Upper lobe of left lung (tissue), 6 donors: Measurements from ENCODE around the gene ERMARD. TPM values are rescaled to one million over a fixed set of nuclear protein-coding genes. Genes with fewer than 3 reads are reported as not detected.

ENCODE experiments used
- ATAC-seq, 2 donors: fragments of 200-7000 bp; cut with Tn5 transposase; one replicate each; pipeline ENCODE4 v1.9.1; 2022; ENCODE audit warnings: mild to moderate bottlenecking in 2 of 2, moderate library complexity in 2 of 2; ENCODE audit not compliant: low FRiP score in 2 of 2
- DNase-seq, 2 donors: peaks; one replicate each; pipeline ENCODE4 v3.0.0-alpha.2; 2019 to 2020
- H3K27ac ChIP-seq, 4 donors: fragments of 200-600 bp; sonication (generic); one replicate each; pipeline ENCODE4 v1.5.1; 2016 to 2019
- H3K27me3 ChIP-seq, 4 donors: fragments of 200-600 bp; sonication (generic); one replicate each; pipeline ENCODE4 v1.5.1; 2017 to 2019
- H3K36me3 ChIP-seq, 4 donors: fragments of 200-600 bp; sonication (generic); one replicate each; pipeline ENCODE4 v1.5.1; 2016 to 2019
- H3K4me1 ChIP-seq, 4 donors: fragments of 200-600 bp; sonication (generic); one replicate each; pipeline ENCODE4 v1.5.1; 2018 to 2019
- H3K4me3 ChIP-seq, 4 donors: fragments of 200-600 bp; sonication (generic); one replicate each; pipeline ENCODE4 v1.5.1; 2017 to 2019; ENCODE audit warnings: mild to moderate bottlenecking in 2 of 4, moderate library complexity in 1 of 4
- H3K9me3 ChIP-seq, 4 donors: fragments of 200-600 bp; sonication (generic); one replicate each; pipeline ENCODE4 v1.5.1; 2018 to 2019
- CTCF ChIP-seq, 6 experiments: fragments of 450-650 bp in 4 of 6; fragments of 200-600 bp in 2 of 6; sonication (generic) in 2 of 6; IDR thresholded peaks; one replicate each; pipeline ENCODE4 v1.5.1; 2016 to 2019; ENCODE audit warnings: antibody characterized with exemption in 6 of 6
- EP300 ChIP-seq, 4 donors: sonication (generic); formaldehyde crosslinking; IDR thresholded peaks; one replicate each; pipeline ENCODE4 v1.5.1; 2017; ENCODE audit warnings: antibody characterized with exemption in 4 of 4, control low read depth in 2 of 4
- POLR2A ChIP-seq, 4 donors: fragments of 450-650 bp; IDR thresholded peaks; one replicate each; pipeline ENCODE4 v1.5.1; 2016 to 2017; ENCODE audit warnings: antibody characterized with exemption in 4 of 4, mild to moderate bottlenecking in 2 of 4
- POLR2AphosphoS5 ChIP-seq, 2 donors: sonication (generic); formaldehyde crosslinking; IDR thresholded peaks; one replicate each; pipeline ENCODE4 v1.5.1; 2017; ENCODE audit warnings: antibody characterized with exemption in 2 of 2
- WGBS, 2 donors: methylation state at CpG; one replicate each; pipeline ENCODE4 v1.1.5; 2017 to 2018; 5-methylcytosine and 5-hydroxymethylcytosine counted together
- total RNA-seq, 6 donors: library from RNA; depleted of rRNA in 4 of 6; stranded (reverse); fragments of >200 nt in 4 of 6; gene quantifications; one replicate each; pipeline versions ENCODE4 v1.1.0 to v1.2.1, GENCODE V29; 2016 to 2021
- donor health status: DM: no; HTN: no; CAD: no; lungs with moderate emphysema.
- donor health status: DM: no; HTN: yes; CAD: no; lungs with severe emphysema.

ERMARD gene
- total RNA-seq, 6 donors from 2014 or later: 12.6 to 51.3 (median 18.5) TPM

- no peak for ATAC-seq
- Histone ChIP-seq H3K9me3 (peaks cover 0 to 2% (median 0%) of the 10 kb centered on the region in 4 donors), H3K27me3 (no peaks in the 10 kb centered on the region), H3K4me3 (no peak overlapping the region), H3K36me3 (no peaks in the 10 kb centered on the region), H3K4me1 (peaks cover 4 to 10% (median 6%) of the 10 kb centered on the region in 4 donors), H3K27ac (no peak overlapping the region)
- TF ChIP-seq POLR2A (IDR thresholded peaks at IDR 0.05): no peak
- no peak for TF ChIP-seq EP300 (IDR thresholded peaks at IDR 0.05)
- TF ChIP-seq CTCF (IDR thresholded peaks at IDR 0.05): no peak
- no peak for TF ChIP-seq POLR2AphosphoS5 (IDR thresholded peaks at IDR 0.05)
- 88 to 92% methylated on average over 3 of the region's 3 CpGs for WGBS, 2 donors
- no peak for DNase-seq
These were observed 6.0 kb upstream of the ERMARD start for GRCh38 chr6:169745405-169745804.

GRCh38 chr6:169746556-169746955 is 4.9 kb upstream of the ERMARD start:
- H3K36me3 ChIP-seq: no peaks in the 10 kb centered on the region
- H3K27me3 ChIP-seq: no peaks in the 10 kb centered on the region
- H3K4me1 ChIP-seq: peaks cover 9 to 13% (median 11%) of the 10 kb centered on the region in 4 donors
- WGBS, 2 donors: 93 to 95% methylated on average over 1 of the region's 1 CpG
- ATAC-seq (no peak), DNase-seq (no peak)
- no peak overlapping the region for H3K4me3 ChIP-seq
- H3K9me3 ChIP-seq: peaks cover 0 to 2% (median 0%) of the 10 kb centered on the region in 4 donors
- H3K27ac ChIP-seq: no peak overlapping the region
- TF ChIP-seq POLR2AphosphoS5 (IDR thresholded peaks at IDR 0.05) (no peak), EP300 (IDR thresholded peaks at IDR 0.05) (no peak)

DNA sequence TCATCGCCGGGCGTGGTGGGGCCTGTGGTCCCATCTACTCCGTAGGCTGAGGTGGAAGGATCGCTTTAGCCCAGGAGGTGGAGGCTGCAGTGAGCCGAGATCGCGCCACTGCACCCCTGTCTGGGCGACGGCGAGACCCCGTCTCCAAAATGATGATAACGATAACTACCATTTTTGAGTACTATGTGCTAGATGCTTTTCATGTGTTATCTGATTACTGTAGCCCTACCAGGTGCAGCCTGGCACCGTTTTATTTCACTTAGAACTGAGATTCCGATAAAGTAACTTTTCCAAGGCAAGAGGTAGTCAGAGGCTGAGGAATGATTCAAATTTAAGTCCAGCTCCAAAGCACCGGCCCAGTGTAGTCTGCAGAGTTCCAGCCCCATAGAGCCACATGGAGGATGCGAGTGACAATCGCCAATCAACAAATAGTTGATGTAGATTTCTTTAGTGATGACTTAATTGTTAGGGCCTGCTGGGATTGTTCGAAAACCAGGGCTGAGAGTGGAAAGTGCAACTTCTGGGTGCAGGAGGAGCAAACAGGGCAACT is 727 bp downstream of the ERMARD start:
- H3K27ac ChIP-seq: peak overlapping the region; percentile 94 to 99 (median 96)
- H3K9me3 ChIP-seq: no peaks in the 10 kb centered on the region
- H3K36me3 ChIP-seq: peaks cover 2 to 7% (median 6%) of the 10 kb centered on the region in 4 donors
- peaks cover 17 to 24% (median 19%) of the 10 kb centered on the region in 4 donors for H3K4me1 ChIP-seq
- no peak for DNase-seq
- TF ChIP-seq POLR2AphosphoS5 (IDR thresholded peaks at IDR 0.05) (no peak), EP300 (IDR thresholded peaks at IDR 0.05) (no peak), CTCF (IDR thresholded peaks at IDR 0.05) (no peak), POLR2A (IDR thresholded peaks at IDR 0.05) (no peak)
- peak overlapping the region; percentile 74 to 95 (median 85) for H3K4me3 ChIP-seq
- H3K27me3 ChIP-seq: no peaks in the 10 kb centered on the region
- WGBS, 2 donors: 10 to 13% methylated on average over 15 to 16 of the region's 19 CpGs
- ATAC-seq: peak in 1 of 2 donors; percentile 69

DNA sequence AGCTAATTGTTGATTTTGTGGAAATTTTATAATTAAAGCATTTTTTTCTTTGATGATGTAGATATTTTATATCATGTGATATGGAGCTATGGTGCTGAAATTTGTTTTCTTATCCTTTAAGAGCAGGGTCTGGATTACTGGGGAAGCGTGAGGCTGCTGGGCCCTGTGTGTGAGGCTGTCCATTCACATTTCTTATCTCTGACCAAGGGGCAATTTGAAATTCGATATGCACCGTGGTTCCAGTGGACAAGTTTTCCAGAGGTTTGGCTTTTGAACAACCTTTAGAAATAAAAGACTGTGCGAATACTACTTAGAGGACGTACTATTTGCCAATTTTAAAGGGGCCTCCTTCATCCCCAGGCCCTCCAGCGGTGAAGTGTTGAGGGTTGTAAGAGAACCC is 3.7 kb downstream of the ERMARD start:
- Histone ChIP-seq H3K4me3 (no peak overlapping the region), H3K36me3 (peaks cover 2 to 37% (median 20%) of the 10 kb centered on the region in 4 donors), H3K27ac (no peak overlapping the region), H3K4me1 (peaks cover 12 to 21% (median 14%) of the 10 kb centered on the region in 4 donors), H3K27me3 (no peaks in the 10 kb centered on the region), H3K9me3 (no peaks in the 10 kb centered on the region)
- ATAC-seq (no peak), DNase-seq (no peak)
- no peak for TF ChIP-seq POLR2AphosphoS5 (IDR thresholded peaks at IDR 0.05)
- TF ChIP-seq POLR2A (IDR thresholded peaks at IDR 0.05): no peak
- no peak for TF ChIP-seq CTCF (IDR thresholded peaks at IDR 0.05)
- no peak for TF ChIP-seq EP300 (IDR thresholded peaks at IDR 0.05)
- 89 to 91% methylated on average over 6 of the region's 6 CpGs for WGBS, 2 donors

GRCh38 chr6:169763308-169763707 is 11.9 kb downstream of the ERMARD start:
- peaks cover 0 to 6% (median 0%) of the 10 kb centered on the region in 4 donors for H3K4me1 ChIP-seq
- no peaks in the 10 kb centered on the region for H3K9me3 ChIP-seq
- DNase-seq (no peak), ATAC-seq (no peak)
- H3K36me3 ChIP-seq: peaks cover 5 to 85% (median 46%) of the 10 kb centered on the region in 4 donors
- H3K27ac ChIP-seq: no peak overlapping the region
- TF ChIP-seq POLR2AphosphoS5 (IDR thresholded peaks at IDR 0.05) (no peak), CTCF (IDR thresholded peaks at IDR 0.05) (no peak), POLR2A (IDR thresholded peaks at IDR 0.05) (no peak), EP300 (IDR thresholded peaks at IDR 0.05) (no peak)
- WGBS, 2 donors: 75 to 87% methylated on average over 8 to 10 of the region's 10 CpGs
- no peaks in the 10 kb centered on the region for H3K27me3 ChIP-seq
- H3K4me3 ChIP-seq: no peak overlapping the region
